Activated CD4-positive, alpha-beta T cell treated with anti-CD3 and anti-CD28 coated beads, Interleukin-2, amount 10 ng/mL, durations not matched to agents 7 days and 5 days (primary cell): ENCODE data around the gene SSBP4. TPM values are rescaled to one million over a fixed set of nuclear protein-coding genes. Genes with fewer than 3 reads are reported as not detected.
A peak's percentile ranks its signal among the peaks of the same experiment; 100 is the strongest.

Experiments
- CTCF ChIA-PET: fragments of 350-600 bp; sonication (Branson Sonifier 250); formaldehyde crosslinking; loops from one replicate; lab custom pipeline; 2021; ENCODE audit warnings: antibody characterized with exemption; lab: Charles Lee
- POLR2A ChIA-PET: fragments of 350-600 bp; sonication (Branson Sonifier 250); formaldehyde crosslinking; loops from one replicate; lab custom pipeline; 2021; ENCODE audit warnings: antibody characterized with exemption; lab: Charles Lee
- DNase-seq: peaks from one replicate; pipeline ENCODE4 v3.0.0-alpha.2; 2020
- H3K27ac Mint-ChIP-seq: one replicate; pipeline ENCODE4 v1.8.0; 2021; ENCODE audit warnings: mild to moderate bottlenecking, moderate library complexity, mixed read lengths
- H3K27me3 Mint-ChIP-seq: one replicate; pipeline ENCODE4 v1.8.0; 2021; ENCODE audit warnings: mixed read lengths
- H3K36me3 Mint-ChIP-seq: one replicate; pipeline ENCODE4 v1.8.0; 2021; ENCODE audit warnings: low read depth, mixed read lengths
- H3K4me1 Mint-ChIP-seq: one replicate; pipeline ENCODE4 v1.8.0; 2021; ENCODE audit warnings: mixed read lengths
- H3K4me3 Mint-ChIP-seq: one replicate; pipeline ENCODE4 v1.8.0; 2021; ENCODE audit warnings: mild to moderate bottlenecking, moderate library complexity, mixed read lengths
- H3K9me3 Mint-ChIP-seq: one replicate; pipeline ENCODE4 v1.8.0; 2021; ENCODE audit warnings: mixed read lengths
- total RNA-seq, 2 experiments: library from RNA; stranded (reverse); gene quantifications; one replicate each; pipeline ENCODE4 v1.2.3, GENCODE V29; 2021

SSBP4 gene
- total RNA-seq, 2 experiments from 2014 or later = 112 to 123 TPM

DNA sequence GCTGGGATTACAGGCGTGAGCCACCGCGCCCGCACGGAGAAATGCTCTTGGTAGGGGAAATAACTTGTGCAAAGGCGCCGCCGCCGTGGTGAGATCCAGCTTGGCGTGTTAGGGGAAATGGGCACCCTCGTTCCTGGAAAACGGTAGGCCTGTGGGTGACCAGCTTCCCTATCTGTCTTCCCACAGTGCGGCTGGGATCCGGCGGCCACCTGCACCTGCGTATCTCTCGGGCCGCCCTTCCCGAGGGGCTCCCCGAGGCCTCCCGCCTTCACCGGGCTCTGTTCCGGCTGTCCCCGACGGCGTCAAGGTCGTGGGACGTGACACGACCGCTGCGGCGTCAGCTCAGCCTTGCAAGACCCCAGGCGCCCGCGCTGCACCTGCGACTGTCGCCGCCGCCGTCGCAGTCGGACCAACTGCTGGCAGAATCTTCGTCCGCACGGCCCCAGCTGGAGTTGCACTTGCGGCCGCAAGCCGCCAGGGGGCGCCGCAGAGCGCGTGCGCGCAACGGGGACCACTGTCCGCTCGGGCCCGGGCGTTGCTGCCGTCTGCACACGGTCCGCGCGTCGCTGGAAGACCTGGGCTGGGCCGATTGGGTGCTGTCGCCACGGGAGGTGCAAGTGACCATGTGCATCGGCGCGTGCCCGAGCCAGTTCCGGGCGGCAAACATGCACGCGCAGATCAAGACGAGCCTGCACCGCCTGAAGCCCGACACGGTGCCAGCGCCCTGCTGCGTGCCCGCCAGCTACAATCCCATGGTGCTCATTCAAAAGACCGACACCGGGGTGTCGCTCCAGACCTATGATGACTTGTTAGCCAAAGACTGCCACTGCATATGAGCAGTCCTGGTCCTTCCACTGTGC is 30.9 kb upstream of the SSBP4 start:
- H3K27me3 Mint-ChIP-seq = peaks cover 65% of the 10 kb centered on the region
- ChIA-PET POLR2A (interaction anchor here (0.6 kb wide), 2 partner anchors 26 to 67 kb away, joined by 6 read pairs; no protein-coding TSS in a partner anchor), CTCF (interaction anchor here (0.5 to 3.7 kb wide), 27 partner anchors 8 to 452 kb away, joined by 3 to 28 read pairs (median 4); partner anchors contain the start of genes LRRC25, LSM4 and SSBP4)
- no peak overlapping the region for H3K27ac Mint-ChIP-seq
- H3K4me3 Mint-ChIP-seq = peak overlapping the region; percentile 64
- no peaks in the 10 kb centered on the region for H3K36me3 Mint-ChIP-seq
- DNase-seq = peak; percentile 75
- peaks cover 15% of the 10 kb centered on the region for H3K4me1 Mint-ChIP-seq
- H3K9me3 Mint-ChIP-seq = no peaks in the 10 kb centered on the region

GRCh38 chr19:18388960-18389725 is 30.1 kb upstream of the SSBP4 start:
- H3K4me1 Mint-ChIP-seq = peaks cover 15% of the 10 kb centered on the region
- peak overlapping the region; percentile 34 for H3K4me3 Mint-ChIP-seq
- H3K9me3 Mint-ChIP-seq = no peaks in the 10 kb centered on the region
- H3K36me3 Mint-ChIP-seq = no peaks in the 10 kb centered on the region
- H3K27me3 Mint-ChIP-seq = peaks cover 67% of the 10 kb centered on the region
- ChIA-PET CTCF (interaction anchor here (0.5 to 3.7 kb wide), 20 partner anchors 8 to 451 kb away, joined by 3 to 28 read pairs (median 4); partner anchors contain the start of genes LRRC25, LSM4 and SSBP4), POLR2A (interaction anchor here (0.6 to 0.7 kb wide), 2 partner anchors 27 to 109 kb away, joined by 3 to 6 read pairs; no protein-coding TSS in a partner anchor)
- no peak for DNase-seq
- H3K27ac Mint-ChIP-seq = no peak overlapping the region

DNA sequence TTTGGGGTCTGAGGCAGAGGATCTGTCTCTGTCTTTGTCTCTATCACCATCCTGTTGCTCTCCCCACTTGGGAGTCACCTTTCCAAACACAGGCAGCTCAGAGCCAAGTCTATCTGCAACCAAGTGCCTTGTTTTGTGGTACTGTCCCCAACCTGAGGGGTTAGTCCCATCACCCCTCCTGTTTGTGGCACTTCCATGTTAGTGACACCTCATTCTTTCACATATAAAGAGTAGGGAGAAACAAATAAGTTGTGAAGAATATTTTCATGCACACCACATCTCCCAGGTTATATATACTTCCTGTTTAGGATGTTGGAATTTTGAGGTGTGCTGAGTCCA is 29.5 kb upstream of the SSBP4 start:
- no peak for DNase-seq
- Mint-ChIP-seq H3K27me3 (peaks cover 63% of the 10 kb centered on the region), H3K4me1 (peaks cover 15% of the 10 kb centered on the region), H3K27ac (no peak overlapping the region), H3K9me3 (no peaks in the 10 kb centered on the region), H3K36me3 (no peaks in the 10 kb centered on the region), H3K4me3 (no peak overlapping the region)
- POLR2A ChIA-PET = interaction anchor here (0.7 kb wide), 1 partner anchor 110 kb away, joined by 3 read pairs; no protein-coding TSS in a partner anchor
- CTCF ChIA-PET = interaction anchor here (1.0 to 3.7 kb wide), 9 partner anchors 17 to 173 kb away, joined by 3 to 28 read pairs (median 7); partner anchors contain the start of gene SSBP4

DNA sequence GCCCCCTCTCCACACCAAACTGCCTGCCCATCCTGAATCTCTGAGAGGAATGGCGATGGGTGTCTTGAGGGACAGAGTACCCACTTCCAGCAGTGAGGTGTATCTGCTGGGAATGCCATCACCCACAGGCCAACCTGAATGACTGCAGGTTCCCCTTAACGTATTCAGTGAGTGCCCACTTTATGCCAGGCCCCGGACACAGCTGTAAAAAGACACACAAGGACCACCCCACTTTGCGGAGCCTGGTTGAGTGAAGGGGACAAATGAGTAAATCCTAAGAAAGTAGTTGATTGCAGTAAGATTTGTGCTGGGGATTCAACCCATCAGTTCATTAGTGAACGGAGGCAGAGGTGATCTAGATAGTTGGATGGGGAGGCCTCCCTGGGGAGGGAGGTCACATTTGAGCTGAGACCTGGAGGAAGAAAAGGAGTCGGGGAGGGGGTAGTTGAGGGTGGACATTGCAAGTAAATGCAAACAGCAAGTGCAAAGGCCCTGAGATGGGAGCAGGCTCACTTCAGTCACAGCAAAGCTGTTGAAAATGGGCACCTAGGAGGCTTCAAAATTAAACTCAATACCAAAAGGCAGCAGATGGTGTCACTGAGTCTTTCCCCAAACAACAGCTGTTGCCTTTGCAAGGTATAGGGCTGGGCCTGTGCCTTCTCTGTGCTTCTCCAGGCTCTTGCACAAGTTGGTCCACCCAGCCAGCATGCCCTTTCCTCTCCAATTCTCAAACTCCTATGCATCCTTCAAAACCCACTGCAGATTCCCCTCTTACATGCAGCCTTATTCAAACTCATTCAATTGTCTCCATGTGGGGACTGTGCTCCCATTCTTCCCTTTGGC is 28.9 kb upstream of the SSBP4 start:
- Mint-ChIP-seq H3K27ac (no peak overlapping the region), H3K36me3 (no peaks in the 10 kb centered on the region), H3K9me3 (no peaks in the 10 kb centered on the region), H3K27me3 (peaks cover 60% of the 10 kb centered on the region), H3K4me1 (peaks cover 15% of the 10 kb centered on the region), H3K4me3 (no peak overlapping the region)
- DNase-seq = no peak
- ChIA-PET POLR2A (no interaction called here), CTCF (interaction anchor here (0.8 to 3.7 kb wide), 6 partner anchors 12 to 157 kb away, joined by 3 to 28 read pairs (median 4); partner anchors contain the start of gene SSBP4)

- H3K9me3 Mint-ChIP-seq = no peaks in the 10 kb centered on the region
- no peak for DNase-seq
- H3K36me3 Mint-ChIP-seq = no peaks in the 10 kb centered on the region
- ChIA-PET CTCF (interaction anchor here (0.6 to 1.0 kb wide), 2 partner anchors 28 to 1662 kb away, joined by 3 read pairs; partner anchors contain the start of gene SSBP4), POLR2A (no interaction called here)
- peaks cover 15% of the 10 kb centered on the region for H3K4me1 Mint-ChIP-seq
- H3K27me3 Mint-ChIP-seq = peaks cover 49% of the 10 kb centered on the region
- no peak overlapping the region for H3K27ac Mint-ChIP-seq
- no peak overlapping the region for H3K4me3 Mint-ChIP-seq
These were observed 27.6 kb upstream of the SSBP4 start for GRCh38 chr19:18391509-18392075.

DNA sequence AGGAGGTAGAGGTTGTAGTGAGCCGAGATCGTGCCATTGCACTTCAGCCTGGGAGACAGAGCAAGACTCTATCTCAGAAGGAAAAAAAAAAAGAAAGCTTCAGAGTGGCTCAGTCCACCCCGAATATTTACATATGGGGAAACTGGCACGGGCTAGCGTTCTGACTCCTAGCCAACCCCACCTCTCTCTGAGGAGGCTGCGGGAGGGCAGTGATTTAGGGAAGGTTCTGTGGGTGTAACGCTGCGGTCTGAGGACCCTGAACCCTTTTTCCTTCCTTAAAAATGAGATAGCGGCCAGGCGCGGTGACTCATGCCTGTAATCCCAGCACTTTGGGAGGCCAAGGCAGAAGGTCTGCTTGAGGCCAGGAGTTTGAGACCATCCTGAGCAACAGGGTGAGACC is 26.8 kb upstream of the SSBP4 start:
- Mint-ChIP-seq H3K36me3 (no peaks in the 10 kb centered on the region), H3K27me3 (peaks cover 44% of the 10 kb centered on the region), H3K27ac (no peak overlapping the region), H3K4me3 (no peak overlapping the region), H3K9me3 (no peaks in the 10 kb centered on the region), H3K4me1 (peaks cover 15% of the 10 kb centered on the region)
- CTCF ChIA-PET = interaction anchor here (0.6 kb wide), 1 partner anchor 121 kb away, joined by 4 read pairs; no protein-coding TSS in a partner anchor
- POLR2A ChIA-PET = no interaction called here
- no peak for DNase-seq

GRCh38 chr19:18392926-18393325 is 26.3 kb upstream of the SSBP4 start:
- H3K9me3 Mint-ChIP-seq = no peaks in the 10 kb centered on the region
- H3K36me3 Mint-ChIP-seq = no peaks in the 10 kb centered on the region
- ChIA-PET CTCF (interaction anchor here (0.6 to 1.8 kb wide), 2 partner anchors 27 to 121 kb away, joined by 4 read pairs; partner anchors contain the start of gene SSBP4), POLR2A (no interaction called here)
- H3K4me1 Mint-ChIP-seq = peaks cover 15% of the 10 kb centered on the region
- no peak for DNase-seq
- no peak overlapping the region for H3K4me3 Mint-ChIP-seq
- peaks cover 44% of the 10 kb centered on the region for H3K27me3 Mint-ChIP-seq
- H3K27ac Mint-ChIP-seq = no peak overlapping the region

DNA sequence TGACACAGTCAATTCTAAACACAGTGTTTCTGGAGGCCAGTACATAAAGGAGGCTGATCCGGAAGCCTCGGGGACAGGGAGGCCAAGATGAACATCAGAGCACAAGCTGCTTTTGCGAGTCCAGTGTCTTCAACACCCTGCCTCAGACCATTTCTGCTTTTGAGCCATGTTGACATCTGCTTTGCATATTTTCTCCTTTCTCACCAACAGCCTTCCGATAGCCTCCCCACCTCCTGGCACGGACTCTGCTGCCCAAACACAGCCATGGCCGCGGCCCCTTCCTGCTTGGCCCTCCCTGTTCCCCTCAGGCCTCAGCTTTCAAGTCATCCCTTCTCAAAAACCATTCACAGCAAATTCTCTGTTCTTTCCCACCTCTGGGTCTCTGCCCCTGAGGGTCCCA is 25.4 kb upstream of the SSBP4 start:
- H3K27me3 Mint-ChIP-seq = peaks cover 43% of the 10 kb centered on the region
- H3K4me1 Mint-ChIP-seq = peaks cover 6% of the 10 kb centered on the region
- no peaks in the 10 kb centered on the region for H3K36me3 Mint-ChIP-seq
- no peak overlapping the region for H3K4me3 Mint-ChIP-seq
- DNase-seq = no peak
- POLR2A ChIA-PET = no interaction called here
- H3K27ac Mint-ChIP-seq = no peak overlapping the region
- CTCF ChIA-PET = interaction anchor here (1.8 kb wide), 1 partner anchor 26 kb away, joined by 4 read pairs; the partner anchor contains the start of gene SSBP4
- H3K9me3 Mint-ChIP-seq = no peaks in the 10 kb centered on the region

GRCh38 chr19:18396471-18397241 is 22.5 kb upstream of the SSBP4 start:
- CTCF ChIA-PET = interaction anchor here (0.5 to 2.2 kb wide), 2 partner anchors 8 to 505 kb away, joined by 4 to 7 read pairs; no protein-coding TSS in a partner anchor
- Mint-ChIP-seq H3K4me3 (no peak overlapping the region), H3K9me3 (no peaks in the 10 kb centered on the region), H3K36me3 (no peaks in the 10 kb centered on the region), H3K4me1 (peaks cover 15% of the 10 kb centered on the region), H3K27ac (no peak overlapping the region), H3K27me3 (peaks cover 22% of the 10 kb centered on the region)
- DNase-seq = no peak
- POLR2A ChIA-PET = no interaction called here

- Mint-ChIP-seq H3K4me1 (peaks cover 16% of the 10 kb centered on the region), H3K4me3 (no peak within 1 kb of the TSS), H3K36me3 (no peaks in the 10 kb centered on the region), H3K27me3 (peaks cover 18% of the 10 kb centered on the region), H3K9me3 (no peaks in the 10 kb centered on the region), H3K27ac (no peak within 1 kb of the TSS)
- CTCF ChIA-PET = interaction anchor here (2.2 kb wide), 1 partner anchor 9 kb away, joined by 7 read pairs; no protein-coding TSS in a partner anchor
- no peak for DNase-seq
- POLR2A ChIA-PET = no interaction called here
These were observed 21.7 kb upstream of the SSBP4 start, which contains the start of gene LRRC25 for GRCh38 chr19:18397242-18398202. Gene LRRC25 (minus strand): TSS chr19:18397622. CDS start chr19:18396963, 659 bp downstream.
